ENCODE results near the gene TDRD1.

TDRD1 gene

GRCh38 chr10:114279289-114279688 is 100.1 kb downstream of the TDRD1 start:
- TF ChIP-seq SIN3A (IDR thresholded peaks at IDR 0.05; ENCODE audit: borderline replicate concordance, insufficient read depth, low read length) (no peak), POLR2AphosphoS5 (IDR thresholded peaks at IDR 0.05; ENCODE audit: low read depth, low read length) (no peak), FOXP2 (optimal IDR thresholded peaks at IDR 0.05; ENCODE audit: borderline replicate concordance, extremely low read depth, extremely low read length, insufficient read depth) (no peak), TAF1 (IDR thresholded peaks at IDR 0.05; ENCODE audit: borderline replicate concordance, insufficient read depth, low read length) (no peak), REST (IDR thresholded peaks at IDR 0.05; ENCODE audit: insufficient read depth in 1 of 2, low read depth in 2 of 2, low read length in 2 of 2) (no peak)

- TF ChIP-seq TAF1 (IDR thresholded peaks at IDR 0.05; ENCODE audit: borderline replicate concordance, insufficient read depth, low read length) (no peak), SIN3A (IDR thresholded peaks at IDR 0.05; ENCODE audit: borderline replicate concordance, insufficient read depth, low read length) (no peak), FOXP2 (optimal IDR thresholded peaks at IDR 0.05; ENCODE audit: borderline replicate concordance, extremely low read depth, extremely low read length, insufficient read depth) (no peak), REST (IDR thresholded peaks at IDR 0.05; ENCODE audit: insufficient read depth in 1 of 2, low read depth in 2 of 2, low read length in 2 of 2) (no peak), POLR2AphosphoS5 (IDR thresholded peaks at IDR 0.05; ENCODE audit: low read depth, low read length) (no peak)
Observed at GRCh38 chr10:114279901-114280644, 100.9 kb downstream of the TDRD1 start.

- TF ChIP-seq TAF1 (IDR thresholded peaks at IDR 0.05; ENCODE audit: borderline replicate concordance, insufficient read depth, low read length) (no peak), SIN3A (IDR thresholded peaks at IDR 0.05; ENCODE audit: borderline replicate concordance, insufficient read depth, low read length) (no peak), POLR2AphosphoS5 (IDR thresholded peaks at IDR 0.05; ENCODE audit: low read depth, low read length) (no peak), FOXP2 (optimal IDR thresholded peaks at IDR 0.05; ENCODE audit: borderline replicate concordance, extremely low read depth, extremely low read length, insufficient read depth) (no peak), REST (IDR thresholded peaks at IDR 0.05; ENCODE audit: insufficient read depth in 1 of 2, low read depth in 2 of 2, low read length in 2 of 2) (no peak)
Observed at GRCh38 chr10:114281006-114281405, 101.9 kb downstream of the TDRD1 start.

- TF ChIP-seq REST (IDR thresholded peaks at IDR 0.05; ENCODE audit: insufficient read depth in 1 of 2, low read depth in 2 of 2, low read length in 2 of 2), result no peak
- TF ChIP-seq SIN3A (IDR thresholded peaks at IDR 0.05; ENCODE audit: borderline replicate concordance, insufficient read depth, low read length), result no peak
- no peak for TF ChIP-seq TAF1 (IDR thresholded peaks at IDR 0.05; ENCODE audit: borderline replicate concordance, insufficient read depth, low read length)
- TF ChIP-seq POLR2AphosphoS5 (IDR thresholded peaks at IDR 0.05; ENCODE audit: low read depth, low read length), result no peak
- TF ChIP-seq FOXP2 (optimal IDR thresholded peaks at IDR 0.05; ENCODE audit: borderline replicate concordance, extremely low read depth, extremely low read length, insufficient read depth), result no peak
Observed at GRCh38 chr10:114281461-114281860, 102.3 kb downstream of the TDRD1 start.

Data from PFSK-1 (cell line).